K562 (cell line): ENCODE data around the gene ANP32B. TPM values are rescaled to one million over a fixed set of nuclear protein-coding genes. Genes with fewer than 3 reads are reported as not detected.

Experiments used
- CHD2 ChIP-seq: IDR thresholded peaks from 2 replicates; pipeline ENCODE4 v1.6.1; 2011; ENCODE audit warnings: low read depth, low read length
- EHMT2 ChIP-seq: fragments of 450-650 bp; IDR thresholded peaks from 2 replicates; pipeline ENCODE4 v1.6.1; 2018; ENCODE audit warnings: antibody characterized with exemption
- GTF2F1 ChIP-seq: IDR thresholded peaks from 2 replicates; pipeline ENCODE4 v1.6.1; 2011; ENCODE audit warnings: low read depth, low read length, improper control_type of control experiment
- HLTF ChIP-seq: fragments of 450-650 bp; IDR thresholded peaks from 2 replicates; pipeline ENCODE4 v1.6.1; 2016
- HNRNPL ChIP-seq: fragments of 200-400 bp; formaldehyde crosslinking; IDR thresholded peaks from 2 replicates; pipeline ENCODE4 v1.6.1; 2017; ENCODE audit warnings: low read depth, mild to moderate bottlenecking, low read length
- LARP7 ChIP-seq: fragments of 450-650 bp; IDR thresholded peaks from 2 replicates; pipeline ENCODE4 v1.6.1; 2016
- MIER1 ChIP-seq: fragments of 450-650 bp; IDR thresholded peaks from 2 replicates; pipeline ENCODE4 v1.6.1; 2016; ENCODE audit warnings: antibody characterized with exemption, mild to moderate bottlenecking, low read depth
- PML ChIP-seq: IDR thresholded peaks from 2 replicates; pipeline ENCODE4 v1.6.1; 2012; ENCODE audit warnings: low read length, inconsistent platforms
- PTRF ChIP-seq: fragments of 450-650 bp; IDR thresholded peaks from 2 replicates; pipeline ENCODE4 v1.6.1; 2016; ENCODE audit warnings: mild to moderate bottlenecking, missing genetic modification characterization, missing compliant biosample characterization
- RHOXF2B ChIP-seq: fragments of 250-450 bp; sonication (Bioruptor Pico); conservative IDR thresholded peaks from 2 replicates; pipeline ENCODE4 v1.5.1; 2021
- SMAD1 ChIP-seq: fragments of 150-350 bp; IDR thresholded peaks from 2 replicates; pipeline ENCODE4 v1.6.1; 2014; ENCODE audit warnings: low read length, low read depth; ENCODE audit not compliant: partially characterized antibody
- THRAP3 ChIP-seq: fragments of 450-650 bp; IDR thresholded peaks from 2 replicates; pipeline ENCODE4 v1.6.1; 2016; ENCODE audit warnings: mild to moderate bottlenecking, inconsistent platforms, borderline replicate concordance
- TSC22D4 ChIP-seq: fragments of 450-650 bp; IDR thresholded peaks from 2 replicates; pipeline ENCODE4 v1.6.1; 2016; ENCODE audit warnings: missing genetic modification characterization, missing biosample characterization, control low read depth
- ZNF436 ChIP-seq: fragments of 250-450, 450-650 bp; sonication (Bioruptor Pico); formaldehyde crosslinking; IDR thresholded peaks from 2 replicates; pipeline ENCODE4 v1.7.0; 2020; ENCODE audit warnings: mild to moderate bottlenecking
- ZNF830 ChIP-seq: fragments of 250-450 bp; sonication (Bioruptor Pico); IDR thresholded peaks from 2 replicates; pipeline ENCODE4 v1.5.0; 2021; ENCODE audit warnings: mild to moderate bottlenecking
- ZZZ3 ChIP-seq: fragments of 450-650 bp; IDR thresholded peaks from 2 replicates; pipeline ENCODE4 v1.6.1; 2016; ENCODE audit warnings: antibody characterized with exemption, mild to moderate bottlenecking, moderate library complexity
- polyA plus RNA-seq, 8 experiments: library from polyadenylated mRNA; depleted of rRNA in 4 of 8; stranded (reverse) in 5 of 8; unstranded in 3 of 8; fragments of >200 nt; fragmentation: Nextera tagmentation in 2 of 8; fragmentation: Illumina TruSeq in 1 of 8; extraction: Ambion mirVana in 2 of 8; extraction: Trizol in 1 of 8; gene quantifications; 2 replicates each; pipeline versions ENCODE4 v1.2.1 to v1.2.3, GENCODE V29; 2011 to 2014; ENCODE audit warnings: inconsistent platforms in 1 of 8, missing spikeins in 1 of 8
- total RNA-seq, 7 experiments: library from RNA; depleted of rRNA in 6 of 7; stranded (reverse); fragments of >200 nt in 6 of 7; fragmentation: Illumina TruSeq in 2 of 7; extraction: Trizol in 2 of 7; gene quantifications; 2 replicates each; pipeline versions ENCODE4 v1.2.1 to v1.2.3, GENCODE V29; 2011 to 2021; ENCODE audit warnings: low replicate concordance in 1 of 7
- TF ChIP-seq, protein P1 (sequence below): IDR thresholded peaks from 3 replicates; pipeline ENCODE4 v1.6.1; 2011; ENCODE audit warnings: borderline replicate concordance, mild to moderate bottlenecking, moderate library complexity; ENCODE audit not compliant: insufficient read length; ENCODE audit errors: extremely low read depth
- TF ChIP-seq, protein P2 (sequence below): sonication (generic); formaldehyde crosslinking; IDR thresholded peaks from 2 replicates; pipeline ENCODE4 v1.8.0; 2022; ENCODE audit warnings: mild to moderate bottlenecking, missing genetic modification reagents
- TF ChIP-seq, protein P3 (sequence below): sonication (generic); formaldehyde crosslinking; IDR thresholded peaks from 2 replicates; pipeline ENCODE4 v1.8.0; 2022; ENCODE audit warnings: missing genetic modification reagents, mild to moderate bottlenecking, borderline replicate concordance
- TF ChIP-seq, protein P4 (sequence below): fragments of 450-650 bp; IDR thresholded peaks from 2 replicates; pipeline ENCODE4 v1.6.1; 2016; ENCODE audit warnings: low read depth, mild to moderate bottlenecking, moderate library complexity
- TF ChIP-seq, protein P5 (sequence below): sonication (generic); formaldehyde crosslinking; IDR thresholded peaks from 2 replicates; pipeline ENCODE4 v1.8.0; 2022; ENCODE audit warnings: mild to moderate bottlenecking, missing genetic modification reagents

ANP32B gene
- total and polyA plus RNA-seq, 9 of the 15 experiments (the other 6 are each of a cell fraction or from before 2014, with no cell fraction given): 68.9 to 815 (median 141) TPM

DNA sequence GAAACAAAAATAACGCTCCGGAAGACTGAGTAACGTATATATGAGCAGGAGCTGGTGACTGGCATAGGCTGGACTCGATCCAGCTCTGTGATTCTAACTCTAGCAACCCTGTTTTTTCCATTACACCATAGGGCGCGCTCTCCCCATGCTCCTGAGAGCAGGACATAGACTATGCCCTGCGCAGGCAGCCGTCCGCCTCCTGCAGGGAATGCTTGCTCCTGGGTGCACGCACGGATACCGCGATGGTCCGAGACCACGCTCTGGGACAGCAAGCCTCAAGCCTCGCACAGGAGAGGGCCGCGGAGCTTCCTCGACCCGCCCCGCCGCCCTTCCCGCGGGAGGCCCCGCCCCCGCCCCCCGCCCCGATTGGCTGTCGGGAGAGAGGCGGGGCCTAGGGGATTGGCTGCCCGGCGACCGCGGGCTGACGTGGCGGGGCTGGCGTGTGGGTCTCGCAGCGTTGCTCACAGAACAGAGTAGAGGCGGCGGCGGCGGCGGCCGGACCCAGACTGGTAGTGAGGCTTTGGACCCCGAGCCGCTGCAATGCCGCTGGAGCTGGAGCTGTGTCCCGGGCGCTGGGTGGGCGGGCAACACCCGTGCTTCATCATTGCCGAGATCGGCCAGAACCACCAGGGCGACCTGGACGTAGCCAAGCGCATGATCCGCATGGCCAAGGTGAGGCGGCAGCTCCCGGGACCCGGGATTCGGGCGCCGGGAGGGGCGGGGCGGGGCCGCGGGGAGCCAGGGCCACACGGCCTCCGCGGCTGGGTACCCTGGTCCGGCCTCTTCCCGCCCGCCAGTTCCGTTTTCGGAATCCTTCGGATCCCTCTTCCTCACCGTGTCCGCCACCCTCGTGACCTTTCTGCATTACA lies 73.4 kb downstream of the ANP32B start, which contains the start of gene NANS (continued):
- TF ChIP-seq, protein P1, sequence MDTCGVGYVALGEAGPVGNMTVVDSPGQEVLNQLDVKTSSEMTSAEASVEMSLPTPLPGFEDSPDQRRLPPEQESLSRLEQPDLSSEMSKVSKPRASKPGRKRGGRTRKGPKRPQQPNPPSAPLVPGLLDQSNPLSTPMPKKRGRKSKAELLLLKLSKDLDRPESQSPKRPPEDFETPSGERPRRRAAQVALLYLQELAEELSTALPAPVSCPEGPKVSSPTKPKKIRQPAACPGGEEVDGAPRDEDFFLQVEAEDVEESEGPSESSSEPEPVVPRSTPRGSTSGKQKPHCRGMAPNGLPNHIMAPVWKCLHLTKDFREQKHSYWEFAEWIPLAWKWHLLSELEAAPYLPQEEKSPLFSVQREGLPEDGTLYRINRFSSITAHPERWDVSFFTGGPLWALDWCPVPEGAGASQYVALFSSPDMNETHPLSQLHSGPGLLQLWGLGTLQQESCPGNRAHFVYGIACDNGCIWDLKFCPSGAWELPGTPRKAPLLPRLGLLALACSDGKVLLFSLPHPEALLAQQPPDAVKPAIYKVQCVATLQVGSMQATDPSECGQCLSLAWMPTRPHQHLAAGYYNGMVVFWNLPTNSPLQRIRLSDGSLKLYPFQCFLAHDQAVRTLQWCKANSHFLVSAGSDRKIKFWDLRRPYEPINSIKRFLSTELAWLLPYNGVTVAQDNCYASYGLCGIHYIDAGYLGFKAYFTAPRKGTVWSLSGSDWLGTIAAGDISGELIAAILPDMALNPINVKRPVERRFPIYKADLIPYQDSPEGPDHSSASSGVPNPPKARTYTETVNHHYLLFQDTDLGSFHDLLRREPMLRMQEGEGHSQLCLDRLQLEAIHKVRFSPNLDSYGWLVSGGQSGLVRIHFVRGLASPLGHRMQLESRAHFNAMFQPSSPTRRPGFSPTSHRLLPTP: peak; percentile 52
- TF ChIP-seq ZZZ3 (no peak), PML (peak; percentile 56), EHMT2 (no peak), ZNF830 (CRISPR knock-in tag) (no peak), THRAP3 (no peak), ZNF436 (no peak), SMAD1 (peak; percentile 24), RHOXF2B (CRISPR knock-in tag) (0 out of 2 replicates have a peak, but pooled peaks have one; percentile 63), MIER1 (no peak), HLTF (no peak), GTF2F1 (peak; percentile 43; the same call in 1 of the 2 replicates), PTRF (tag) (no peak), LARP7 (no peak), CHD2 (peak; percentile 95), HNRNPL (0 out of 2 replicates have a peak, but pooled peaks have one; percentile 58), TSC22D4 (tag) (no peak)
- TF ChIP-seq, protein P2, sequence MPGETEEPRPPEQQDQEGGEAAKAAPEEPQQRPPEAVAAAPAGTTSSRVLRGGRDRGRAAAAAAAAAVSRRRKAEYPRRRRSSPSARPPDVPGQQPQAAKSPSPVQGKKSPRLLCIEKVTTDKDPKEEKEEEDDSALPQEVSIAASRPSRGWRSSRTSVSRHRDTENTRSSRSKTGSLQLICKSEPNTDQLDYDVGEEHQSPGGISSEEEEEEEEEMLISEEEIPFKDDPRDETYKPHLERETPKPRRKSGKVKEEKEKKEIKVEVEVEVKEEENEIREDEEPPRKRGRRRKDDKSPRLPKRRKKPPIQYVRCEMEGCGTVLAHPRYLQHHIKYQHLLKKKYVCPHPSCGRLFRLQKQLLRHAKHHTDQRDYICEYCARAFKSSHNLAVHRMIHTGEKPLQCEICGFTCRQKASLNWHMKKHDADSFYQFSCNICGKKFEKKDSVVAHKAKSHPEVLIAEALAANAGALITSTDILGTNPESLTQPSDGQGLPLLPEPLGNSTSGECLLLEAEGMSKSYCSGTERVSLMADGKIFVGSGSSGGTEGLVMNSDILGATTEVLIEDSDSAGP (CRISPR knock-in tag): no peak
- TF ChIP-seq, protein P3, sequence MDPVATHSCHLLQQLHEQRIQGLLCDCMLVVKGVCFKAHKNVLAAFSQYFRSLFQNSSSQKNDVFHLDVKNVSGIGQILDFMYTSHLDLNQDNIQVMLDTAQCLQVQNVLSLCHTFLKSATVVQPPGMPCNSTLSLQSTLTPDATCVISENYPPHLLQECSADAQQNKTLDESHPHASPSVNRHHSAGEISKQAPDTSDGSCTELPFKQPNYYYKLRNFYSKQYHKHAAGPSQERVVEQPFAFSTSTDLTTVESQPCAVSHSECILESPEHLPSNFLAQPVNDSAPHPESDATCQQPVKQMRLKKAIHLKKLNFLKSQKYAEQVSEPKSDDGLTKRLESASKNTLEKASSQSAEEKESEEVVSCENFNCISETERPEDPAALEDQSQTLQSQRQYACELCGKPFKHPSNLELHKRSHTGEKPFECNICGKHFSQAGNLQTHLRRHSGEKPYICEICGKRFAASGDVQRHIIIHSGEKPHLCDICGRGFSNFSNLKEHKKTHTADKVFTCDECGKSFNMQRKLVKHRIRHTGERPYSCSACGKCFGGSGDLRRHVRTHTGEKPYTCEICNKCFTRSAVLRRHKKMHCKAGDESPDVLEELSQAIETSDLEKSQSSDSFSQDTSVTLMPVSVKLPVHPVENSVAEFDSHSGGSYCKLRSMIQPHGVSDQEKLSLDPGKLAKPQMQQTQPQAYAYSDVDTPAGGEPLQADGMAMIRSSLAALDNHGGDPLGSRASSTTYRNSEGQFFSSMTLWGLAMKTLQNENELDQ (CRISPR knock-in tag): no peak
- TF ChIP-seq, protein P4, sequence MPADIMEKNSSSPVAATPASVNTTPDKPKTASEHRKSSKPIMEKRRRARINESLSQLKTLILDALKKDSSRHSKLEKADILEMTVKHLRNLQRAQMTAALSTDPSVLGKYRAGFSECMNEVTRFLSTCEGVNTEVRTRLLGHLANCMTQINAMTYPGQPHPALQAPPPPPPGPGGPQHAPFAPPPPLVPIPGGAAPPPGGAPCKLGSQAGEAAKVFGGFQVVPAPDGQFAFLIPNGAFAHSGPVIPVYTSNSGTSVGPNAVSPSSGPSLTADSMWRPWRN: no peak
- TF ChIP-seq, protein P5, sequence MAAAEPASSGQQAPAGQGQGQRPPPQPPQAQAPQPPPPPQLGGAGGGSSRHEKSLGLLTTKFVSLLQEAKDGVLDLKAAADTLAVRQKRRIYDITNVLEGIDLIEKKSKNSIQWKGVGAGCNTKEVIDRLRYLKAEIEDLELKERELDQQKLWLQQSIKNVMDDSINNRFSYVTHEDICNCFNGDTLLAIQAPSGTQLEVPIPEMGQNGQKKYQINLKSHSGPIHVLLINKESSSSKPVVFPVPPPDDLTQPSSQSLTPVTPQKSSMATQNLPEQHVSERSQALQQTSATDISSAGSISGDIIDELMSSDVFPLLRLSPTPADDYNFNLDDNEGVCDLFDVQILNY: 0 out of 2 replicates have a peak, but pooled peaks have one; percentile 45
